ENCODE results near the gene JAKMIP1. TPM values are rescaled to one million over a fixed set of nuclear protein-coding genes. Genes with fewer than 3 reads are reported as not detected.
"Not testable (repeated sequence)": the region's sequence is repeated elsewhere in the genome, so short reads cannot be mapped to it uniquely, and the experiment has no call there.

Gene JAKMIP1
- total RNA-seq, 1 experiment from 2014 or later, result not detected

DNA sequence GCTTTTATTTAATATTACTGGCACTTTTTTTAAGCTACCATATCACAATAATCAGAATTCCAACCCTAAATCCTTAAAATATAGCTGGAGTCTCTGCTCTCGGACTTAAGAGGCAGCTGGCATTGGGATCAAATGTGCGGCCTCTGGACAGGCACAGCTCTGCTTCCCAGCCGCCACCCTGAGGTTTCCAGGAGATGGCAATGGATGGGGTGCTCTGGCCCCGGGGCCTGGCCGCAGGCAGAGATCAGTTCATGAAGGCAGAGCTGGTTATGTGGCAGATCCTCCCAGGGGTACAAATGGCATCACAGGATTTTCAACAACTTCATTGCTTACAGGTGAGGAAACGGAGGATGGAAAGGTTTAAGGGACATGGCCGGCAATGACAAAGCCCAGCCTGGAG is 57.8 kb downstream of the JAKMIP1 start:
- in situ Hi-C loops (cut with HindIII; ENCODE audit: low pct_unique_long_range_greater_than_20kb, low sequenced_read_pairs), result no loop called here
- no peak for DNase-seq (ENCODE audit: low read depth, low spot score)

DNA sequence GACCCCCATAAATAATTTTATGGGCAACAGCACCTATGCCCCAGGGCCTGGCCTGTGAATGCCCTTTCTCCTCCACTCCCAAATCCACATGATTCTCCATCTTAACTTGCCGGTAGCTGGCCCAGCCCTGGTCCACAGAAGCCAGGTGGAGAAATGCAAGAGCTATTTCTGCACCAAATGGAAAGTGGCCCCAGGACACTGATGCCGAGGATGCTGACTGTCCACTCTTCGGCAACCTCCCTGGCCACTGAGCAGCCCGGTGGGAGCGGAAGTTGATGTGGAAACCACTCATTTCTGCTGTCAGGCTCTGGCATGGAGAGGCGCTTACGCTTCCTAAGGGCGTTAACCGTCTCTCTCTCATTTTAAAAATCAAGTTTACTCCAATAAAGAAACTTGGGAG is 58.8 kb downstream of the JAKMIP1 start:
- no peak for DNase-seq (ENCODE audit: low read depth, low spot score)
- in situ Hi-C loops (cut with HindIII; ENCODE audit: low pct_unique_long_range_greater_than_20kb, low sequenced_read_pairs), result no loop called here

DNA sequence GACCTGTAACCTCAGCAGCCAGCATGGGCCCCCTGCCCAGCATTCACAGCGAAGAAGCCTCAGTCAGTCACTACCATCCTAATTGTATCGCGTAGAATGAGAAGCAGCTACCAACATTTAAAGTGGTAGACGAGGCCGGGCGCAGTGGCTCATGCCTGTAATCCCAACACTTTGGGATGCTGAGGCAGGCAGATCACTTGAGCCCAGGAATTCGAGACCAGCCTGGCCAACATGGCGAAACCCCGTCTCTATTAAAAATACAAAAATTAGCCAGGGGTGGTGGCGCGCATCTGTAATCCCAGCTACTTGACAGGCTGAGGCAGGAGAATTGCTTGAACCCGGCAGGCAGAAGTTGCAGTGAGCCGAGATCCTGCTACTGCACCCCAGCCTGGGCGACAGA is 59.3 kb downstream of the JAKMIP1 start:
- DNase-seq (ENCODE audit: low read depth, low spot score); in situ Hi-C loops (cut with HindIII; ENCODE audit: low pct_unique_long_range_greater_than_20kb, low sequenced_read_pairs): not testable (repeated sequence)

DNA sequence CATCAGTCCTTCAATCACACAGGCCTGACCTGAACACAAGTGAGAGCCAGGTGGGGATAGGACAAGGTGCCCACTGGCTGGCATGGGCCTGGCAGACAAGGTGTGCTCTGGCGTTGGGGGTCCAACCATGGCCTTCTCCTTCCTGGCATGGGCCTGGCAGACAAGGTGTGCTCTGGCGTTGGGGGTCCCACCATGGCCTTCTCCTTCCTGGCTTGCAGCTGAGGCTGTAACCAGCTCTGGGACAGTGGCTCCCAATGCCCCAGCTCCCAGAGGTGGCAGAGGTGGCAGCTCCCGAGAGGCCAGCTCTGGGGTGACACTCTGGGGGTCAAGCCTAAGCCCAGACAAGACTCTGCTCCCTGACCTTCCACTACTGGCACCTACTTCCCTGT is 62.6 kb downstream of the JAKMIP1 start:
- no peak for DNase-seq (ENCODE audit: low read depth, low spot score)
- in situ Hi-C loops (cut with HindIII; ENCODE audit: low pct_unique_long_range_greater_than_20kb, low sequenced_read_pairs), result no loop called here

DNA sequence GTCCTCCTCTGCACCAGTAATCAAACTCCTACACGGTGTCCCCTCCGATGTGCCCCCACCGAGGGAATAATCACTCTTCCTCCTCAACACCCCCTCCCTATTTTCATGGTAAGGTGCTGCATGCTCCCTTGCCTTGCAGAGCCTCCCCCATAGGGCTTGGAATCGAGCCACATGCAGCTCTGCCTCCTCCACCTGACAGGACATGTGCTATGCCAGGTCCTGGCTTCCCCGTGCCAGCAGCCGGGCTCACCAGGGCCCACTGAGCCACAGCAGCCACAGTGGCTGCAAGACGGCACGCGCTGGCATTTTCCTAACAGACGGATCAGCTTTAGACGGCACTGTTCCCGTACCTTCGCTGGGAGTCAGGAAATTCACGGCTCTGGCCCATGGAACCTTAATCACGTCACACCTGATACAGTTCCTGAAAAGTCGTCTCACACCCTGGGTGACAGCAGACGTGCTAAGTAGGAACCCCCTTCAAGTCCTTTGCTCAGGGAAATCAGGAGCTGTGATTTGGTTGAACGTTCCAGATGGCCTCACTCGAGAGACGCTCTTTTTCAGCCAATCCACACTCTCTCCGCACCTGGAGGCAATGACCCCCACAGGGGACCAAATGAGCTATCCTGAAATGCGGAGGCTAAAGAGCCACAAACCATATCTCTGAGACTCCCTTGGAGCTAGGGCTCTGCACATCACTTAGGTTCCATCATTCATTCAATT is 63.2 kb downstream of the JAKMIP1 start:
- in situ Hi-C loops (cut with HindIII; ENCODE audit: low pct_unique_long_range_greater_than_20kb, low sequenced_read_pairs), result no loop called here
- DNase-seq (ENCODE audit: low read depth, low spot score), result no peak

DNA sequence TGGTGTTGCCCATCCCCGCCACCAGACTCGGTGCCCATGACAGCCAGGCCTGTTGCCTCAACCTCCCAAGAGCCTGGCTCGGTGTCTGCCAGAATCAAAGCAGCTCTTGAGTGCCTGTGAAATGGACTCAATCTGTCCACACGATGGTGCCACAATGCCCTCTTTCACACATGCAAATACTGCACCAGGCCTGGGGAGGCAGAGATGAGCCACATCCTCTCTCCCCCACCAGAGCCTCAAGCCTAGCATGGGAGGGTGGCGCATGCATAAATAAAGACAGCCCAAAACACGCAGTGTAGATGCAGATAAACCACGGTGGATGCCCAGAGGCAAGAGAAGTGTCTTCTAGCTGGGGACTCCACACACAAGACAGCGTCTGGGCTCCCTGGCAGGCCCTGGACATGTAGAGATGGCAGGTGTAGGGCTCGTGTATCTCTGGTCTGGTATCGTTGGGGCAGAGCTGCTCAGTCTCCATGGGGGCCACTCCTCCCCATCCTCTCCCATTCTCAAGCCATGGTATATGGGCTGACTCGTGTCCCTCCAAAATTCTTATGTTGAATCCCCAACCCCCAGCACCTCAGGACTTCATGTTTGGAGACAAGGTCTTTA is 65.6 kb downstream of the JAKMIP1 start:
- in situ Hi-C loops (cut with HindIII; ENCODE audit: low pct_unique_long_range_greater_than_20kb, low sequenced_read_pairs), result no loop called here
- DNase-seq (ENCODE audit: low read depth, low spot score), result peak; percentile 75

DNA sequence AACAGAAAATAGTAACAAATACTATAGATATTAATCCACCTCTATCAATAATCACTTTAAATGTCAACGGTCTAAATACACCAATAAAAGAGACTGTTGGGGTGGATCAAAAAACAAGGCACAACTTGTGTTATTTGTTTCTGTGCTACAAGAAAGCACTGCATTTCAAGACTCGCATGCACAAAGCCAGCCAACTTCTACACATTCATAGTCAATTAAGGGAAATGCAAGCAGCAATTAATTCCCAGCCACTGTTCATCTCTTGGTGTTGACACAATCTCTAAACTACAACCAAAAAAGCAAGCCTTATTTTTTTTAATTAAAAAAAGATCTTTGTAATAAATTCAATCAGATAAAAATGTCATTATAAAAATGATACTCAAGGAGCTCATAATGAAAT is 67.6 kb downstream of the JAKMIP1 start:
- DNase-seq (ENCODE audit: low read depth, low spot score), result no peak
- in situ Hi-C loops (cut with HindIII; ENCODE audit: low pct_unique_long_range_greater_than_20kb, low sequenced_read_pairs), result no loop called here

DNA sequence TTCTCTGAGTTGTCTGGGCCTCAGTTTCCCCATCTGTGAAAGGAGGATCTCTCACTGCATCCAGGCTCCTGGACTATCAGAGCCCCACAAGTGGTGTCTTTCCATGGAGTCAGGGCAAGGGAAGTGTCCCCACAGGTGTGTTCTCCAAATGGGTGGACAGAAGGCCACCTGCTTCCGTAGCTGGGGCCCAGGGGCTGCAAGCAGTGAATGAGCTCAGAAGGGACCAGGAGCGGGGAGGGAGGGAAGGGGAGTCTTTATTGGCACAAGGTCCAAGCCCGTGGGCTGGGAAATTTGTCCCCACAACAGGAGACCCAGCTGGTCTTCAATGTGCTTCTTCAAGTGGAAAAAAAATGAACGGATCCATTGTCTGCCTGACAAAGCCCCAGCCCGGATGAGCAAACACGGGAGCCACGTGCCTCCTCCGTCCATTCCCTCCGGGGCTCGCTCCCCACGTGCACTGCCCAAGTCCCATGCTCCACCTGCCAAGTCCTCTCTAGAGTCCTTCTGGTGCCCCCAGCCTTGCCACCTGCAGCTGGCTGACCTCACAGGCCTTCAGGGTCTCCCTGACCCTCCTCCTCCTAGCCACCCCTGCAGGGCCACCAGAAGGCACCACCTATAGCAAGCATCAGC is 72.0 kb downstream of the JAKMIP1 start:
- in situ Hi-C loops (cut with HindIII; ENCODE audit: low pct_unique_long_range_greater_than_20kb, low sequenced_read_pairs), result no loop called here
- peak; percentile 39 for DNase-seq (ENCODE audit: low read depth, low spot score)

DNA sequence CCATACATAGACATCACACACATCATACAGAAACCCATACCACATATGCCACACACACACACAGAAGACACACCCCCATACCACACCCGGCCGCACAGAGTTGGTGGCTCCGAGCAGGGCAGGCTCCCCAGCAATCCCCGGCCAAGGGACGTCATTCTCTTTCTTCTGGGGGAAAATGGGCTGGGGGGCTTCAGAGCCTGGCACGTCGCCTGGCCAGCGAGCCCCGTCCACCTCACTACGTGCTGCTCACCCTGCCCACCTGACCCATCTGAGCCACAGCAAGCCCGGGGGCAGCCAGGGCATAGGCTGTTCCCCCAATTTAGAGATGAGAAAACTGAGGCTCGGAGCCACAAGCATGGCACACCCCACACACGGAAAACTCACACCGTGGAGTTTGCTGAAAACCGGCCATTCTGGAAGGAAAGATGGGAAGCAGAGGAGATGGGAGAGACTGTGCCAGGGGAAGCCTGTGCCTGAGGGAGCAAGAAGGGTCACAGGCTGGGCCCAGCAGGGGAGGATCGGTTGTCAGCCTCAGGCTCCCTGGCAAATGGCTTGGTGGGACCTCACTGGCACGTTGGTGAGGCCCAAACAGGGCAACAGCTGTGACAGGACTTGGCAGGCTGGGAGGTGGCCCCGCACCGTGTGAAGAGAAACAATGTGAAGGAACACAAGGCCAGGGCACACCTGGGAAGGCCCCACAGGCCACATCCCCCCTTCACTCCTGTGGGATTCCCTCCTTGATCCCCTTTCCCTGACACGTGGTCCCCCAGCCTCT is 73.2 kb downstream of the JAKMIP1 start:
- DNase-seq (ENCODE audit: low read depth, low spot score), result no peak
- in situ Hi-C loops (cut with HindIII; ENCODE audit: low pct_unique_long_range_greater_than_20kb, low sequenced_read_pairs), result no loop called here

DNA sequence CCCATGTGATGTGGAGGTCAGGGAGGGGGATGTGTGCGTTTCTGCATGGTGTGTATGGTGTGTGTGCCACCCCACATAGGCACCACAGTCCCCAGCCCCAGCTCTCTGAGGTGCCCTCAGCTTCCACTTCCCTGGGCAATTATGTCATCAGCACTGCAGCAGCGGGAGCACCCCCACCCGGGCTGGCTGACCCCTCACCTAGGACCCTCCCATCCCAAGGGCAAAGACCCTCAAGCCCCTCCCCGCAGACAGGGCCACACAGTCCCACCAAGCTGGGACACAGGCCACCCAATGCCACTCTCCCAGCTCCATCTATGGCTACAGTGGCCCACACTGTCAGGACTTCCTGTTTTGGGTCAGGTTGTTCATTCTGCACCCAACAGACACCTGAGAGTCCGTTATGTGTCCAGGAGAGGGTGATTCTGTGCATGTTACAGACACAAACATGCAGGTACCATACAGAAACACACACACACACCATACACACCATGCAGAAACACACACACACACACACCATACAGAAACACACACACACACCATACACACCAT is 75.2 kb downstream of the JAKMIP1 start:
- in situ Hi-C loops (cut with HindIII; ENCODE audit: low pct_unique_long_range_greater_than_20kb, low sequenced_read_pairs), result no loop called here
- no peak for DNase-seq (ENCODE audit: low read depth, low spot score)

DNA sequence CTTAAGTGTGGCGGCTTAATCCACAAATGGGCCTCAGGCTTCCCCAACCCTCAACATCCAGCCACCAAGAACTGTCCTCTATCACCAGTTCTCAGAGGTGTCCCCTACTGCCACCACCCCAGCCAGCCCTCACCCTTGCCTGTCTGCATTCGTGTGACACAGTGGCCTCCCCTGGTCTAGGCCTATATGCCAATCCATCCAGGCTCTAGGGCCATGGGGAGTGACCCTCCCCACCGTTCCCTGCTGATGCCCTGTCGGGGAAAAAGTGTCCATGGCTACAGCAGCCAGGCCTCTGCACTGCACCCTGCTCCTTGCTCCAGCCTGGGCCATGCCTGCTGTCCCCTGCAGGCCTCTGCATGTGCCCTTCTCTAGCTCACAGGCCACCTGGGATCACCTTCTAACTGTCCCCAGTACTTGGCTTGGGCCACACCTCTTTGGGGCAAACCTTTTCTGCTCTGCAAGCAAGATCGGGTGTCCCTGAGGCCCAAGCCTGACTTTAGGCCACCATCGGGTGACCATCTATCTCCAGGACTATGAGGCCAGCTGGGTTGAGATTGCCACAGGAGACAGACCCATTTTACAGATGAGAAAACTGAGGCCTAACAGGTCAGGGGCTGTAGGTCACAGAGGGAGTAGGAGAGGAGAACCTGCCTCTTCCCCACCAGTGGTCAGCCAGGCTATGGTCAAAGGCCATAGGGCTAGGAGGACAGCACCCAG is 75.8 kb downstream of the JAKMIP1 start:
- DNase-seq (ENCODE audit: low read depth, low spot score), result no peak
- in situ Hi-C loops (cut with HindIII; ENCODE audit: low pct_unique_long_range_greater_than_20kb, low sequenced_read_pairs), result no loop called here

DNA sequence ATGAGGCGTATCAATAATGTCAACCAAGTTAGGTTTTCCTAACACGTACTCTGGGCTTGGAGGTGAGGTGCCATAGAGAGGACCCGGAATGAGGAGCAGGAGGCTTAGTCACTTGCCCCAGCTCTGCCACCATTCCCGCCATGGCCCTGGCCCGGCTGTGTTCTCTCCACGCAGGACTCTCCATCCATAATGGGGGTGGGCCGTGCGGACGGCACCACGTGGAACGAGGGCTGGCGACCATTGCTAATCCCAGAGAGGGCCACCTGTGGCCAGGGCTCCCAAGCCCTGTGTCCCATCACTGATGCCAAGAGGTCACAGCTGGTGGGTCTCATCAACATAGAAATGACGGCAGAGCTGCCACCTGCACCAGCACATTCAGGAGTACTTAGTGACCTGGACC is 76.4 kb downstream of the JAKMIP1 start:
- no peak for DNase-seq (ENCODE audit: low read depth, low spot score)
- in situ Hi-C loops (cut with HindIII; ENCODE audit: low pct_unique_long_range_greater_than_20kb, low sequenced_read_pairs), result no loop called here

DNA sequence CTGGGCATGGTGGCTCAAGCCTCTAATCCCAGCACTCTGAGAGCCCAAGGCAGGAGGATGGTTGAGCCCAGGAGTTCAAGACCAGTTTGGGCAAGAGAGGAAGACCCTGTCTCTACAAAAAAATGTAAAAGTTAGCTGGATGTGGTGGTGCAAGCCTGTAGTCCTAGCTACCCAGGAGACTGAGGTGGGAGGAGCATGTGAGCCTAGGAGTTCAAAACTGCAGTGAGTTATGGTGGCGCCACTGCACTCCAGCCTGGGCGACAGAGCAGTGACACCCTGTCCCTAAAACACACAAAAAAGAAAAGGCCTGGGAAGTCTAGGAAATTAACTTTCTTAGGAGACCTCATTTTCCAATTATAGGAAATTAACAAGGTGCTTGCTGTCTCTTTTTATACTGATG is 76.8 kb downstream of the JAKMIP1 start:
- in situ Hi-C loops (cut with HindIII; ENCODE audit: low pct_unique_long_range_greater_than_20kb, low sequenced_read_pairs), result no loop called here
- no peak for DNase-seq (ENCODE audit: low read depth, low spot score)

DNA sequence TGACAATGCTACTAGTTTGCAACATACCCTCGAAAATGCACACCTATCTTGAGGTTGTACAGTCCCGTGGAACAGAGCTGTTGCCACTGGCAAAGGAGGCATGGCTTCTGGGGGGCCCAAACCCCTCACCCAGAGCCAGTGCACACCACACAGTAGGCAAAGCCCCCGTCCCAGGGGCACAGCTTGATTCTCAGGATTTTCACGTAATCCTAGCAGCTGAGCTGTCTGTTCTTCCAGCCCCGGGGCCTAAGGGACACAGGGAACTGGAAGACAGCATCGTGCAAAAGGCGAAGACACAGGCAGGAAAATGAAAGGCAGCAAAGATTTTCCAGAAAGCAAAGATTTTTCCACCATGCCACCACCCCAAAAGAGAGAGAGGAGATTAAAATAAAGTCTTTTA is 77.2 kb downstream of the JAKMIP1 start:
- no peak for DNase-seq (ENCODE audit: low read depth, low spot score)
- in situ Hi-C loops (cut with HindIII; ENCODE audit: low pct_unique_long_range_greater_than_20kb, low sequenced_read_pairs), result no loop called here

DNA sequence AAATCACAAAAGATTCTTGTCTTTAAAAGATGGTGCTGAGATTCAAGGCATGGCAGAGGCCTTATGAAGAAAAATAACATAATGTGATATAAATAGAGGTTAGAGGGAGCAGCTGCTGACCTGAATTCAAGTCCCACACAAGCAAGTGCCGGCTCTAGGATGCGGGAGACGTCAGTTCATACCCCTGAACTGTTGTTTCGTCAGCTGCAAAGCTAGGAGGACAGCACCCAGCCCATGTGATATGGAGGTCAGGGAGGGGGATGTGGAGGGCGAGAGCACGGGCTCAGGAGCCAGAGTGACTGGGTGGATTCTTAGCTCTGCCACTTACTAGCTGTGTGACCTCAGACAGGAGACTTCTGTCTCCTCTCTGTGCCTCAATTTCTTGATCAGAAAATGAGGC is 77.9 kb downstream of the JAKMIP1 start:
- in situ Hi-C loops (cut with HindIII; ENCODE audit: low pct_unique_long_range_greater_than_20kb, low sequenced_read_pairs), result no loop called here
- no peak for DNase-seq (ENCODE audit: low read depth, low spot score)

DNA sequence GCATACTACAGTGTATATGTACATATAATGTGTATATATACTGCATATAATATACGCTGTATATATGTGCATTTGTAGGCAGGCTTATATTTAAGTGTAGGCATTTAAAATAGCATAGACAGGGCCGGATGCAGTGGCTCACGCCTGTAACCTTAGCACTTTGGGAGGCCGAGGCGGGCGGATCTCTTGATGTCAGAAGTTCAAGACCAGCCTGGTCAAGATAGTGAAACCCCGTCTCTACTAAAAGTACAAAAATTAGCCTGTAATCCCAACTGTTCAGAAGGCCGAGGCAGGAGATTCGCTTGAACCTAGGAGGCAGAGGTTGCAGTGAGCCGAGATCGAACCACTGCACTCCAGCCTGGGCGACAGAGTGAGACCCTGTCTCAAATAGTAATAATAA is 78.4 kb downstream of the JAKMIP1 start:
- in situ Hi-C loops (cut with HindIII; ENCODE audit: low pct_unique_long_range_greater_than_20kb, low sequenced_read_pairs), result no loop called here
- no peak for DNase-seq (ENCODE audit: low read depth, low spot score)

DNA sequence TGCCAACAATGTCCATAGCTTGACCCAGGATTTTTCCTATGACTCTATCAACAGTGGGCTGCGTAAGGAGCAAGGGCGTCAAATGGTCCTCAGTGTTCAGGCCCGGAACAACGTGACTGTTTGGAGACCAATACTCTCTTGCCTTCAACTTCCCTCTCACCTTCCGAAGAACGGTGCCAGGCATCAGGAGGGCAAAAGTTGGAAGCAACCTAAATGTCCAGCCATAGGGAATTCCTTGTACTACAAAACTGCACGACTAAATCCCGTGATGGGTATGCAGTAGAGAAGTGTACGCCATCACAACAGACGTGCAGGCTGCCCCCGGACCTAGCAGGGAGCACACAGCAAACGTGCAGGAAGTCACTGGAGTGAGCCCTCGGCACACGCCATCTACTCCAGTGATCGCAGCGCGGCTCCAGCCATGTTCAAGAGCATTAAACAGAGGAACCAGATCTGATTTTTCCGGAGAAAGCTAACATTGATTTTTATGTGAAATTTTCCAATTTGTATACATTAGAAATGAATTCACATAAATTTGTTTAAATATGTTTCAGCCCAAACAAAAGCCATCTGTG is 79.0 kb downstream of the JAKMIP1 start:
- DNase-seq (ENCODE audit: low read depth, low spot score), result no peak
- in situ Hi-C loops (cut with HindIII; ENCODE audit: low pct_unique_long_range_greater_than_20kb, low sequenced_read_pairs), result no loop called here

All from SK-MEL-5 (cell line).